ENCODE results near the gene CCDC107.
A peak's percentile ranks its signal among the peaks of the same experiment; 100 is the strongest.

The CCDC107 gene

GRCh38 chr9:35691334-35691650 is 33.2 kb downstream of the CCDC107 start:
- peak overlapping the region; percentile 82 for H3K4me3 ChIP-seq

DNA sequence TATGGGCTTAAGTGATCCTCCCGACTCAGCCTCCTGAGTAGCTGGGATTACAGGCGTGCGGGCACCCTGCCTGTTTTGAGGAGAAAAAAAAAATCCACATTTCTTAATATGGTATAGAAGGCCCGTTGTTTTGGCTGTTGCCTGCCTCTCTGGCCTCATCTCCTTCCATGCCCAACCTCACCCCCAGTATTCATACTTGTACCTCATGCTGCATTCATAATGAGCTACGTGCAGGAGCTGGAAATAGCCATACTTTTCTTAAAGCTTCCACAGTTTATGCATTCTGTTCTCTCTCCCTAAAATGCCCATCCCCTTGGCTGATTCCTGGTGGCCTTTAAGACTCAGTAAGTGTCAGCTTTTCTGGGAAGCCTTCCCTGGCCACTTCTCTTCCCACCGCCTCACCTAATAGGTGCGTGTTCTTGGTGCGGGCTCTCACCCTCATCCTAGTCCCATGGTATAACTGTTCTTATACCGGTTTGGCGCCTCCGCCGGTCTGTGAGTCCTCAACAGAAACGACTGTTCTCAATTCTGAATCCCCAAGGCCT is 33.7 kb downstream of the CCDC107 start:
- no peak for TF ChIP-seq CTCF (IDR thresholded peaks at IDR 0.05)
- Histone ChIP-seq H3K27ac (peak overlapping the region; percentile 96), H3K4me3 (peak overlapping the region; percentile 82)
- DNase-seq (ENCODE audit: low spot score), result no peak

More at GRCh38 chr9:35691334-35691650, 33.2 kb downstream of the CCDC107 start:
- no peak for DNase-seq (ENCODE audit: low spot score)
- no peak for TF ChIP-seq CTCF (IDR thresholded peaks at IDR 0.05)
- H3K27ac ChIP-seq, result peak overlapping the region; percentile 96

DNA sequence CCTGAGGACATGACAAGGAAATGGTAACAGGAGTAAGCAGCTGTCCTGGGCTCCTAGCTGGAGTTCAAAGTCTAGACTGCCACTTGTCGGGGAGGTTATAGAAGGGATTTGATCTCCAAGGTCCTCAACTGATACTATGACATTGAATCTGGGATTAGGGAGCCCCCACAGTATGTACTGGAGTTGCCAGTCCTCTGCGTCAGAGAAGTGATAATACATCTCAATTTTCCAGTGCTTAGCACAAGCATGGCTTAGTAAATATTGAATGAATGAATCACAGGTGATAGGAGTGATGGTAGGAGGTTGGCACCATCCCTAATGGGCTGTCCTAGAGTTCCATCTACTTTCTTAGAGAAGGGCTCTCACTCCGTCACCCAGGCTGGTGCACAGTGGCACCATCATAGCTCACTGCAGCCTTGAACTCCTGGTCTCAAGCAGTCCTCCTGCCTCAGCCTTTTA is 37.9 kb downstream of the CCDC107 start:
- Histone ChIP-seq H3K27ac (peak overlapping the region; percentile 96), H3K4me3 (peak overlapping the region; percentile 6)
- TF ChIP-seq CTCF (IDR thresholded peaks at IDR 0.05), result no peak
- no peak for DNase-seq (ENCODE audit: low spot score)

GRCh38 chr9:35696520-35697215 is 38.6 kb downstream of the CCDC107 start:
- DNase-seq (ENCODE audit: low spot score), result no peak
- peak; percentile 82 for TF ChIP-seq CTCF (IDR thresholded peaks at IDR 0.05)
- H3K4me3 ChIP-seq, result peak overlapping the region; percentile 6
- H3K27ac ChIP-seq, result peak overlapping the region; percentile 96

DNA sequence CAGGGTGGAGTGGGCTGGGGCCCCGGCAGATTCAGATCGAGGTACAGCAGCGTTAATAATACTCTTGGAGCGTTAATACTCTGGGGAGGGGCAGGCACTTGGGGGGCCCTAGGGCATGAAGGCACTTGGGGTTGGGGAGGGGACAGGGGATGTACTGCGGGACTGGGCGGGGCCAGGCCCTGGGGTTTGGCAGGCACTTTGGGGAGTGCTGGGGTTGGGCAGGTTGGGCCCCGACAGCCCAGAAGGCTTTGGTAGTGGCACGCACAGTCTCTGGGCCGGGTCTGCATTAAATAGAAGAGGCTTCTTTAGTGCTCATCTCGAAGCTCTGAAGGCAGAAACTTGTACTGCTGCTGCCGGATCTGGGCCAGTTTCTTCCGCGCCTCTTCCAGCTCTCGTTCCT is 39.4 kb downstream of the CCDC107 start:
- peak overlapping the region; percentile 96 for H3K27ac ChIP-seq
- DNase-seq (ENCODE audit: low spot score), result no peak
- TF ChIP-seq CTCF (IDR thresholded peaks at IDR 0.05), result no peak
- H3K4me3 ChIP-seq, result no peak overlapping the region

DNA sequence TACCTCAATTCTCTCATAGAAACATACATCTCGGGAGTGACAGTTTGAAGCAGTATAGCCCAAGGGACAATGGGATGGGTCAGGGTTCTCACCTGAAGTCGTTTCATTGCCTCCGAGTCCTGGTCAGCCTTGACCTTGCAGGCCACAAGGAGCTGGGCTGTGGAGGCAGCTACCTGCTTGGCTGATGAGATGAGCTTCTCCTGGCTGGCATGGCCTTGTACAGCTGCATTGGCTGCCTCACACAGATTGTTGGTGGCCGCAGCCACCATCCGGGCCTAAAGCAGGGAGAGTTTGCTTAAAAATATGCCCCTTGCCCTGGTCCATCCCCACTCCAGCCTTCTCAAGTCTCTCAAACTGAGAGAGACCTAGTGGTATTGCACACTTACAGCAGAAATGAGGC is 40.1 kb downstream of the CCDC107 start:
- DNase-seq (ENCODE audit: low spot score), result no peak
- peak overlapping the region; percentile 96 for H3K27ac ChIP-seq
- H3K4me3 ChIP-seq, result no peak overlapping the region
- no peak for TF ChIP-seq CTCF (IDR thresholded peaks at IDR 0.05)

GRCh38 chr9:35700031-35700430 is 41.9 kb downstream of the CCDC107 start:
- DNase-seq (ENCODE audit: low spot score), result no peak
- H3K27ac ChIP-seq, result peak overlapping the region; percentile 96
- no peak for TF ChIP-seq CTCF (IDR thresholded peaks at IDR 0.05)

More at GRCh38 chr9:35700031-35700430, 41.9 kb downstream of the CCDC107 start:
- no peak overlapping the region for H3K4me3 ChIP-seq

Measured in coronary artery (tissue), 2 donors.